Lower leg skin (tissue), 3 donors: ENCODE measurements around the gene LCA5L.

Experiments
- POLR2A ChIP-seq, 2 donors: fragments of 450-650 bp; IDR thresholded peaks; one replicate each; pipeline ENCODE4 v1.6.1; 2016 to 2017; ENCODE audit warnings: antibody characterized with exemption in 2 of 2, mild to moderate bottlenecking in 1 of 2, moderate library complexity in 1 of 2
- TF ChIP-seq, protein P1 (sequence below), 3 donors: fragments of 450-650 bp; IDR thresholded peaks; one replicate each; pipeline ENCODE4 v1.5.1; 2016; ENCODE audit warnings: antibody characterized with exemption in 3 of 3, mild to moderate bottlenecking in 3 of 3, moderate library complexity in 2 of 3

DNA sequence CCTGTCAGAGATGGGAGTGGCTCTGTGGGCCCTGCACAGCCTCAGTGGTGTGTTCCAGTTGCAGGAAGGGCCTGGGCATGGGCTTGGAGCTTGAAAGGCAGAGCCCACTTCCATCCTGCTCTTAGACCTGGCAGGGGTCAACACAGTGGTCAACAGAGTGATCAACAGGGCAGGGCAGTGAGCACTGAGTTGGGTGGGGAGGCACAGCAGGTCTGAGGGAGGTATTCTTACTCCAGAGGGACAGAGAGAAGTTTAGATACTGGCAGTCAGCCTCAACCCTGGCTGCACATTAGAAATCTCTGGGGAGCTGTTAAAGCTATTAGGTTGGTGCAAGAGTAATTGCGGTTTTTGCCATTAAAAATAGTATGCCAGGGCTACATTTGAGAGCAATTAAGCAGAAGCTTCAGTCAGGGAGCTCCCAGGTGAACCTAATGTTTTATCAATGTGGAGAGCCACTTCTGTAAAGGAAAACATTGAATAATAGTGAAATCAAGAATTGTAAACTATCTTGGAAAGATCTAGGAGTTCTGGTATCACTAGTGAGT is 43.9 kb upstream of the LCA5L start:
- TF ChIP-seq POLR2A (IDR thresholded peaks at IDR 0.05) = no peak
- TF ChIP-seq, protein P1, sequence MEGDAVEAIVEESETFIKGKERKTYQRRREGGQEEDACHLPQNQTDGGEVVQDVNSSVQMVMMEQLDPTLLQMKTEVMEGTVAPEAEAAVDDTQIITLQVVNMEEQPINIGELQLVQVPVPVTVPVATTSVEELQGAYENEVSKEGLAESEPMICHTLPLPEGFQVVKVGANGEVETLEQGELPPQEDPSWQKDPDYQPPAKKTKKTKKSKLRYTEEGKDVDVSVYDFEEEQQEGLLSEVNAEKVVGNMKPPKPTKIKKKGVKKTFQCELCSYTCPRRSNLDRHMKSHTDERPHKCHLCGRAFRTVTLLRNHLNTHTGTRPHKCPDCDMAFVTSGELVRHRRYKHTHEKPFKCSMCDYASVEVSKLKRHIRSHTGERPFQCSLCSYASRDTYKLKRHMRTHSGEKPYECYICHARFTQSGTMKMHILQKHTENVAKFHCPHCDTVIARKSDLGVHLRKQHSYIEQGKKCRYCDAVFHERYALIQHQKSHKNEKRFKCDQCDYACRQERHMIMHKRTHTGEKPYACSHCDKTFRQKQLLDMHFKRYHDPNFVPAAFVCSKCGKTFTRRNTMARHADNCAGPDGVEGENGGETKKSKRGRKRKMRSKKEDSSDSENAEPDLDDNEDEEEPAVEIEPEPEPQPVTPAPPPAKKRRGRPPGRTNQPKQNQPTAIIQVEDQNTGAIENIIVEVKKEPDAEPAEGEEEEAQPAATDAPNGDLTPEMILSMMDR (IDR thresholded peaks at IDR 0.05) = no peak
